HEK293 (cell line): ENCODE data around the gene MAP3K14.
A peak's percentile ranks its signal among the peaks of the same experiment; 100 is the strongest.

Experiments used
- AEBP2 ChIP-seq: fragments of 450-650 bp; formaldehyde crosslinking; IDR thresholded peaks from 2 replicates; pipeline ENCODE4 v1.5.1; 2016; ENCODE audit warnings: missing biosample characterization, missing genetic modification characterization, borderline replicate concordance
- EGR2 ChIP-seq: fragments of 450-650 bp; formaldehyde crosslinking; IDR thresholded peaks from 2 replicates; pipeline ENCODE4 v1.5.1; 2016; ENCODE audit warnings: low read depth, missing biosample characterization, missing genetic modification characterization
- HOXA7 ChIP-seq: sonication (generic); formaldehyde crosslinking; IDR thresholded peaks from 2 replicates; pipeline ENCODE4 v1.8.1; 2022; ENCODE audit warnings: missing genetic modification reagents, borderline replicate concordance
- KLF10 ChIP-seq: fragments of 450-650 bp; IDR thresholded peaks from 2 replicates; pipeline ENCODE4 v1.5.1; 2018; ENCODE audit warnings: missing biosample characterization, mild to moderate bottlenecking, missing genetic modification characterization
- KLF9 ChIP-seq: fragments of 450-650 bp; formaldehyde crosslinking; IDR thresholded peaks from 2 replicates; pipeline ENCODE4 v1.5.1; 2016; ENCODE audit warnings: missing biosample characterization, missing genetic modification characterization, low read depth
- PBX3 ChIP-seq: sonication (generic); formaldehyde crosslinking; IDR thresholded peaks from 2 replicates; pipeline ENCODE4 v1.8.1; 2022; ENCODE audit warnings: mild to moderate bottlenecking, moderate library complexity, missing genetic modification reagents
- SP2 ChIP-seq: fragments of 450-650 bp; formaldehyde crosslinking; IDR thresholded peaks from 2 replicates; pipeline ENCODE4 v1.5.1; 2016; ENCODE audit warnings: missing biosample characterization, missing genetic modification characterization
- SP7 ChIP-seq: fragments of 450-650 bp; formaldehyde crosslinking; IDR thresholded peaks from 2 replicates; pipeline ENCODE4 v1.5.1; 2016; ENCODE audit warnings: missing biosample characterization, missing genetic modification characterization
- TCF7L2 ChIP-seq: IDR thresholded peaks from 2 replicates; pipeline ENCODE4 v1.6.1; 2011; ENCODE audit warnings: low read depth, mild to moderate bottlenecking, inconsistent platforms, low read length, moderate library complexity, borderline replicate concordance
- ZBTB21 ChIP-seq: fragments of 450-650 bp; formaldehyde crosslinking; IDR thresholded peaks from 2 replicates; pipeline ENCODE4 v1.5.1; 2017; ENCODE audit warnings: missing biosample characterization, missing genetic modification characterization
- ZBTB48 ChIP-seq: fragments of 450-650 bp; formaldehyde crosslinking; IDR thresholded peaks from 2 replicates; pipeline ENCODE4 v1.5.1; 2016; ENCODE audit warnings: missing biosample characterization, missing genetic modification characterization
- ZFP3 ChIP-seq: fragments of 450-650 bp; formaldehyde crosslinking; IDR thresholded peaks from 2 replicates; pipeline ENCODE4 v1.5.1; 2016; ENCODE audit warnings: low read depth, missing biosample characterization, missing genetic modification characterization
- ZNF10 ChIP-seq: fragments of 450-650 bp; formaldehyde crosslinking; IDR thresholded peaks from 2 replicates; pipeline ENCODE4 v1.5.1; 2017; ENCODE audit warnings: missing biosample characterization, missing genetic modification characterization
- ZNF16 ChIP-seq: fragments of 450-650 bp; formaldehyde crosslinking; IDR thresholded peaks from 2 replicates; pipeline ENCODE4 v1.5.1; 2016; ENCODE audit warnings: low read depth, missing biosample characterization, missing genetic modification characterization
- ZNF223 ChIP-seq: fragments of 450-650 bp; formaldehyde crosslinking; IDR thresholded peaks from 2 replicates; pipeline ENCODE4 v1.5.1; 2016; ENCODE audit warnings: missing biosample characterization, missing genetic modification characterization
- ZNF248 ChIP-seq: fragments of 450-650 bp; formaldehyde crosslinking; IDR thresholded peaks from 2 replicates; pipeline ENCODE4 v1.5.1; 2017; ENCODE audit warnings: missing biosample characterization, missing genetic modification characterization
- ZNF280C ChIP-seq: fragments of 450-650 bp; formaldehyde crosslinking; IDR thresholded peaks from 2 replicates; pipeline ENCODE4 v1.5.1; 2016; ENCODE audit warnings: missing biosample characterization, missing genetic modification characterization
- ZNF302 ChIP-seq: fragments of 450-650 bp; formaldehyde crosslinking; IDR thresholded peaks from 2 replicates; pipeline ENCODE4 v1.5.1; 2016; ENCODE audit warnings: missing biosample characterization, missing genetic modification characterization, low read depth
- ZNF416 ChIP-seq: fragments of 450-650 bp; formaldehyde crosslinking; IDR thresholded peaks from 2 replicates; pipeline ENCODE4 v1.5.1; 2016; ENCODE audit warnings: missing biosample characterization, missing genetic modification characterization
- ZNF558 ChIP-seq: fragments of 450-650 bp; formaldehyde crosslinking; IDR thresholded peaks from 2 replicates; pipeline ENCODE4 v1.5.1; 2016; ENCODE audit warnings: missing biosample characterization, missing genetic modification characterization
- ZNF623 ChIP-seq: fragments of 450-650 bp; formaldehyde crosslinking; IDR thresholded peaks from 2 replicates; pipeline ENCODE4 v1.5.1; 2016; ENCODE audit warnings: missing biosample characterization, missing genetic modification characterization
- ZNF677 ChIP-seq: fragments of 450-650 bp; IDR thresholded peaks from 2 replicates; pipeline ENCODE4 v1.5.0; 2018; ENCODE audit warnings: missing biosample characterization, mild to moderate bottlenecking, missing genetic modification characterization, moderate library complexity
- ZNF692 ChIP-seq: fragments of 450-650 bp; formaldehyde crosslinking; IDR thresholded peaks from 2 replicates; pipeline ENCODE4 v1.5.1; 2016; ENCODE audit warnings: missing biosample characterization, missing genetic modification characterization
- ZNF707 ChIP-seq: fragments of 450-650 bp; formaldehyde crosslinking; IDR thresholded peaks from 2 replicates; pipeline ENCODE4 v1.5.1; 2016; ENCODE audit warnings: missing biosample characterization, missing genetic modification characterization
- ZNF76 ChIP-seq: fragments of 450-650 bp; formaldehyde crosslinking; IDR thresholded peaks from 2 replicates; pipeline ENCODE4; 2016; ENCODE audit warnings: low read depth, missing biosample characterization, missing genetic modification characterization, borderline replicate concordance
- TF ChIP-seq, protein P1 (sequence below): fragments of 450-650 bp; formaldehyde crosslinking; IDR thresholded peaks from 2 replicates; pipeline ENCODE4 v1.5.1; 2017; ENCODE audit warnings: missing biosample characterization, missing genetic modification characterization
- TF ChIP-seq, protein P2 (sequence below): fragments of 450-650 bp; formaldehyde crosslinking; IDR thresholded peaks from 2 replicates; pipeline ENCODE4 v1.5.1; 2016; ENCODE audit warnings: missing biosample characterization, missing genetic modification characterization
- TF ChIP-seq, protein P3 (sequence below): fragments of 450-650 bp; IDR thresholded peaks from 2 replicates; pipeline ENCODE4 v1.5.1; 2018; ENCODE audit warnings: missing biosample characterization, mild to moderate bottlenecking, missing genetic modification characterization

MAP3K14 gene

DNA sequence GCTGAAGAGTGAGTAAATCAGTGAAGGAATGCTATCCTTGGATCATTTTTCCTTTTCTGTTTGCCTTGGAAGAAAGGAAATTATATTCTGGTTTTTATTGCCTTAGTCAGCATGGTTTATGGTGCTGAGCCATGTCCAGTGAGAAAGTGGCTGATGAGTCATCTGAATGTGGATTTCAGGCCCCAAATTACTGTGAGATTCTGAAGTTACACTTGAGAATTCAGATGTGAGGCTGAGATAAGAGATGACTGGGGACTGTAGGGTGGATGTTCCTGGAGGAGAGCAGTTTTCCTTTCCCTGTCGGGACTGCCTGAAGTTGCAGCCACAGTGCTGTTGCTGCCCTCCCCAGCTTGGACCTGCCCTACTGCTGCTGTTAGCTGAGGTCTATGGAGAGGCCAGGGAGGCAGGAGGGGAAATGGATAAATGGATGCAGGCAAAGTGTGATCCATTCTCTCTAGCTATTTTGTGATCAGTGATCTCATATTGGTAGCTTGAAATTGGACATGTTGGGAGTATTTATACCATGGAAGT is 4.2 kb upstream of the MAP3K14 start (continued):
- TF ChIP-seq ZNF10, result peak; percentile 84
- peak; percentile 99 for TF ChIP-seq SP7 (tag by site-specific recombination)
- peak; percentile 17; the same call in 1 of the 2 replicates for TF ChIP-seq ZNF623 (tag by site-specific recombination)
- TF ChIP-seq ZNF692 (tag by site-specific recombination), result peak; percentile 83
- no peak for TF ChIP-seq HOXA7
- TF ChIP-seq AEBP2 (tag by site-specific recombination), result no peak
- TF ChIP-seq, protein P1, sequence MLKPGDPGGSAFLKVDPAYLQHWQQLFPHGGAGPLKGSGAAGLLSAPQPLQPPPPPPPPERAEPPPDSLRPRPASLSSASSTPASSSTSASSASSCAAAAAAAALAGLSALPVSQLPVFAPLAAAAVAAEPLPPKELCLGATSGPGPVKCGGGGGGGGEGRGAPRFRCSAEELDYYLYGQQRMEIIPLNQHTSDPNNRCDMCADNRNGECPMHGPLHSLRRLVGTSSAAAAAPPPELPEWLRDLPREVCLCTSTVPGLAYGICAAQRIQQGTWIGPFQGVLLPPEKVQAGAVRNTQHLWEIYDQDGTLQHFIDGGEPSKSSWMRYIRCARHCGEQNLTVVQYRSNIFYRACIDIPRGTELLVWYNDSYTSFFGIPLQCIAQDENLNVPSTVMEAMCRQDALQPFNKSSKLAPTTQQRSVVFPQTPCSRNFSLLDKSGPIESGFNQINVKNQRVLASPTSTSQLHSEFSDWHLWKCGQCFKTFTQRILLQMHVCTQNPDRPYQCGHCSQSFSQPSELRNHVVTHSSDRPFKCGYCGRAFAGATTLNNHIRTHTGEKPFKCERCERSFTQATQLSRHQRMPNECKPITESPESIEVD (tag by site-specific recombination), result peak; percentile 100
- peak; percentile 90 for TF ChIP-seq KLF10
- no peak for TF ChIP-seq ZFP3
- TF ChIP-seq ZNF248 (tag by site-specific recombination), result no peak
- TF ChIP-seq KLF9, result no peak; the same call in 1 of the 2 replicates
- no peak for TF ChIP-seq SP2 (tag by site-specific recombination)
- TF ChIP-seq TCF7L2, result no peak; the same call in 1 of the 2 replicates
- no peak; the same call in 1 of the 2 replicates for TF ChIP-seq ZBTB48
- no peak for TF ChIP-seq ZNF707 (tag by site-specific recombination)
- TF ChIP-seq ZNF76, result peak; percentile 53; the same call in 1 of the 2 replicates
- no peak for TF ChIP-seq PBX3 (CRISPR knock-in tag)
- TF ChIP-seq ZNF223, result no peak
- TF ChIP-seq ZNF16 (tag by site-specific recombination), result no peak
- TF ChIP-seq ZNF280C (tag by site-specific recombination), result no peak
- TF ChIP-seq ZNF302 (tag by site-specific recombination), result no peak
- peak; percentile 91 for TF ChIP-seq ZNF558 (tag by site-specific recombination)
- TF ChIP-seq, protein P2, sequence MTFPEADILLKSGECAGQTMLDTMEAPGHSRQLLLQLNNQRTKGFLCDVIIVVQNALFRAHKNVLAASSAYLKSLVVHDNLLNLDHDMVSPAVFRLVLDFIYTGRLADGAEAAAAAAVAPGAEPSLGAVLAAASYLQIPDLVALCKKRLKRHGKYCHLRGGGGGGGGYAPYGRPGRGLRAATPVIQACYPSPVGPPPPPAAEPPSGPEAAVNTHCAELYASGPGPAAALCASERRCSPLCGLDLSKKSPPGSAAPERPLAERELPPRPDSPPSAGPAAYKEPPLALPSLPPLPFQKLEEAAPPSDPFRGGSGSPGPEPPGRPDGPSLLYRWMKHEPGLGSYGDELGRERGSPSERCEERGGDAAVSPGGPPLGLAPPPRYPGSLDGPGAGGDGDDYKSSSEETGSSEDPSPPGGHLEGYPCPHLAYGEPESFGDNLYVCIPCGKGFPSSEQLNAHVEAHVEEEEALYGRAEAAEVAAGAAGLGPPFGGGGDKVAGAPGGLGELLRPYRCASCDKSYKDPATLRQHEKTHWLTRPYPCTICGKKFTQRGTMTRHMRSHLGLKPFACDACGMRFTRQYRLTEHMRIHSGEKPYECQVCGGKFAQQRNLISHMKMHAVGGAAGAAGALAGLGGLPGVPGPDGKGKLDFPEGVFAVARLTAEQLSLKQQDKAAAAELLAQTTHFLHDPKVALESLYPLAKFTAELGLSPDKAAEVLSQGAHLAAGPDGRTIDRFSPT, result peak; percentile 95
- peak; percentile 90 for TF ChIP-seq ZBTB21 (tag by site-specific recombination)
- TF ChIP-seq EGR2, result no peak
- TF ChIP-seq, protein P3, sequence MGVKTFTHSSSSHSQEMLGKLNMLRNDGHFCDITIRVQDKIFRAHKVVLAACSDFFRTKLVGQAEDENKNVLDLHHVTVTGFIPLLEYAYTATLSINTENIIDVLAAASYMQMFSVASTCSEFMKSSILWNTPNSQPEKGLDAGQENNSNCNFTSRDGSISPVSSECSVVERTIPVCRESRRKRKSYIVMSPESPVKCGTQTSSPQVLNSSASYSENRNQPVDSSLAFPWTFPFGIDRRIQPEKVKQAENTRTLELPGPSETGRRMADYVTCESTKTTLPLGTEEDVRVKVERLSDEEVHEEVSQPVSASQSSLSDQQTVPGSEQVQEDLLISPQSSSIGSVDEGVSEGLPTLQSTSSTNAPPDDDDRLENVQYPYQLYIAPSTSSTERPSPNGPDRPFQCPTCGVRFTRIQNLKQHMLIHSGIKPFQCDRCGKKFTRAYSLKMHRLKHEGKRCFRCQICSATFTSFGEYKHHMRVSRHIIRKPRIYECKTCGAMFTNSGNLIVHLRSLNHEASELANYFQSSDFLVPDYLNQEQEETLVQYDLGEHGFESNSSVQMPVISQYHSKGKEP (tag by site-specific recombination), result peak; percentile 73
- TF ChIP-seq ZNF677, result no peak
- TF ChIP-seq ZNF416 (tag by site-specific recombination), result no peak
